Mononuclear cell (primary cell): ENCODE results near the gene CANT1. TPM values are rescaled to one million over a fixed set of nuclear protein-coding genes. Genes with fewer than 3 reads are reported as not detected.

Experiments used
- H3K27me3 ChIP-seq: 2 replicates; pipeline ENCODE4 v1.6.0; 2011; ENCODE audit warnings: low read length, control low read depth; ENCODE audit not compliant: insufficient read depth
- H3K4me1 ChIP-seq: 2 replicates; pipeline ENCODE4 v1.5.1; 2011; ENCODE audit warnings: mild to moderate bottlenecking, low read length, control low read depth; ENCODE audit not compliant: insufficient read depth
- H3K4me3 ChIP-seq: 2 replicates; pipeline ENCODE4 v1.5.1; 2011; ENCODE audit warnings: mild to moderate bottlenecking, low read length, moderate library complexity
- H3K9me3 ChIP-seq: 2 replicates; pipeline ENCODE4 v1.5.1; 2011; ENCODE audit warnings: low read depth, mild to moderate bottlenecking, control low read depth, low read length
- total RNA-seq: library from RNA; depleted of rRNA; stranded (reverse); fragments of >200 nt; gene quantifications from one replicate; pipeline ENCODE4 v1.2.3, GENCODE V29; 2012

Gene CANT1
- total RNA-seq, 1 donor, result 28.1 TPM

DNA sequence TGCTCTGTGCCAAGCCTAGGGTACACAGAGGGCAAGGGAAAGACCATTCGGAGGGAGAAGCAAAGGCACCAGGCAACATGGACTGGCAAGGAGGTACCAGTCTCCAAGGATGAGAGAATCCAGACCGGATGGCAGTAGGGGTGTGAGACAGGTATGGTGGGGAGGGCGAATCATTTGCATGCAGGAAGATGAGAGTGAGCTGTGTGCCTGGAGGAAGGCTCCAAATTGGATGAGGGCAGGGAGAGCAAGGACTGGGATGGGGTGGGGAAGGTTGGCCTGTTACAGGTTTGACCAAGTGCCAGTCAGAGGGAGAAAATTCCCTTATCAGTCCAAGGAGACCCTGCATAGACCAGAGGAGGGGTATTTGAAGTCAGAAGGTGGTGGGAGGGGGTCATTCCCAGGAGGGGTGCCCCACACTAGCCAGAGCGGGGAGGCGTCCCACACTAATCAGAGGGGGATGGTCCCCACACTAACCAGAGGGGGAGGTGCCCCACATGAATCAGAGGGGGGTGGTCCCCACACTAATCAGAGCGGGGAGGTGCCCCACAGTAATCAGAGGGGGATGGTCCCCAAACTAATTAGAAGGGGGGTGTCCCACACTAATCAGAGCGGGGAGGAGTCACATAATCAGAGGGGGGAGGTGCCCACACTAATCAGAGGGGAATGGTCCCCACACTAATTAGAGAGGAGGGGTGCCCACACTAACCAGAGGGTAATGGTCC, 737 bp downstream of the CANT1 start:
- no peaks in the 10 kb centered on the region for H3K27me3 ChIP-seq
- H3K4me1 ChIP-seq, result peaks cover 47% of the 10 kb centered on the region
- no peaks in the 10 kb centered on the region for H3K9me3 ChIP-seq
- H3K4me3 ChIP-seq, result peak overlapping the region; percentile 88

GRCh38 chr17:79007504-79008381, 1.8 kb downstream of the CANT1 start:
- Histone ChIP-seq H3K9me3 (no peaks in the 10 kb centered on the region), H3K4me1 (peaks cover 47% of the 10 kb centered on the region), H3K27me3 (no peaks in the 10 kb centered on the region), H3K4me3 (no peak overlapping the region)

GRCh38 chr17:79006794-79007503, 2.6 kb downstream of the CANT1 start:
- no peaks in the 10 kb centered on the region for H3K9me3 ChIP-seq
- H3K4me1 ChIP-seq, result peaks cover 47% of the 10 kb centered on the region
- no peak overlapping the region for H3K4me3 ChIP-seq
- H3K27me3 ChIP-seq, result no peaks in the 10 kb centered on the region

- Histone ChIP-seq H3K4me1 (peaks cover 47% of the 10 kb centered on the region), H3K27me3 (no peaks in the 10 kb centered on the region), H3K4me3 (no peak overlapping the region), H3K9me3 (no peaks in the 10 kb centered on the region)
These were observed 3.5 kb downstream of the CANT1 start for GRCh38 chr17:79006046-79006445.

GRCh38 chr17:79005063-79005861, 4.3 kb downstream of the CANT1 start:
- H3K4me1 ChIP-seq, result peaks cover 45% of the 10 kb centered on the region
- H3K4me3 ChIP-seq, result no peak overlapping the region
- H3K9me3 ChIP-seq, result no peaks in the 10 kb centered on the region
- no peaks in the 10 kb centered on the region for H3K27me3 ChIP-seq

- Histone ChIP-seq H3K4me3 (no peak overlapping the region), H3K9me3 (no peaks in the 10 kb centered on the region), H3K27me3 (no peaks in the 10 kb centered on the region), H3K4me1 (peaks cover 38% of the 10 kb centered on the region)
These were observed 5.7 kb downstream of the CANT1 start for GRCh38 chr17:79003661-79004411.

DNA sequence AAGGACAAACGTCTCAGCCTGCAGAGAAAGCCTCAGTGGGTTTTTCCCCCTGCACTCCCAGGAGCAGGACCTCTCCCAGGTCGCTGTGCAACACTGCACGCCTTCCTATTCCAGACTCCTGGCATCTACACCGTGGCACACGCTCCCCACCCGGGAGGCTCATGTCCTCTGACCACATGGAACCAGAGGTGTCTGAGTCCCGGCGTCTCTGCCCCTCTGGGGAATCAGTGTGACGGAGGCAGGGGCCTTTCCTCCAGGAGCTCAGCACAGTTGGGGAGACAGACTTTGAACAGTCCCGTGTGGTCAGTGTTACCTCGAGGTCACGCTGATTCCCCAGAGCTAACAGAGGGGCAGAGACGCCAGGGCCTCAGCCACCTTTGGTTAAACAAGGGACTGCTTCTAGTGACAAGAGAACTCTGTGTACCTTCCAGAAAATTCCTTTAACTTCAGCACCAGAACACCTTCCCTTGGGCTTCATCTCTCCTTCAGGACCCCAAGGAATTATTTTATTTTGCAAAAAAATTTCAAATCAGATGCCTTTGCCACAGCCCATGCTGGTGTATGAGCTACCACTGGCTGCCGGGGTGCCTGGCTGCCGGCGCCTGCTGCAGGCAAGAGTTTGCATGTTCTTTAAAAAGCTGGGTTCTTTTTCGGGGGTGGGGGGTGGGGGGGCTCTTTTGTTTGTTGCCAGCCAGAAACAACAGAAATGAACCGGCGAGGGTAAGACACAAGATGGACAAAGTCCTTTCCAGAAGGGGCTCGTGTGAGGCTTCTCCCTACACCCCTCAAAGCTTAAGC, 6.6 kb downstream of the CANT1 start:
- Histone ChIP-seq H3K4me1 (peaks cover 30% of the 10 kb centered on the region), H3K4me3 (no peak overlapping the region), H3K27me3 (no peaks in the 10 kb centered on the region), H3K9me3 (no peaks in the 10 kb centered on the region)

DNA sequence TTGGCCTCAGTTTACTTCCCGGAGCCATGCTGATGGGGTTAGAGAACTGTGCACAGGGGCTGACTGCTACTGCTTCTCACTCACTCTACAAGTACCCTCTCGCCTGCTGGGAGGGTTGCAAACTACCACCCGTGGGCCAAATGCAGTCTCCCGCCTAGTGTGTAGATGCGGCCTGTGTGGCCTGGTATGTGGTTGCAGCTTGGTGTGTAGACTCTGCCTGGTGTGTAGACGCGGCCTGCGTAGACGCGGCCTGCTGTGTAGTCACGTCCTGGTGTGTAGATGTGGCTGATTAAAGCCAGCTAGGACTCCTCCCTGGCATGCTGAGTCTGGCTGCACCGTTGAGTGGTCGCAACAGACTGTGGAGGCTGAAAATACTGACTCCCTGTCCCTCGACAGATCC, 7.3 kb downstream of the CANT1 start:
- Histone ChIP-seq H3K4me3 (no peak overlapping the region), H3K27me3 (no peaks in the 10 kb centered on the region), H3K9me3 (no peaks in the 10 kb centered on the region), H3K4me1 (peaks cover 23% of the 10 kb centered on the region)

DNA sequence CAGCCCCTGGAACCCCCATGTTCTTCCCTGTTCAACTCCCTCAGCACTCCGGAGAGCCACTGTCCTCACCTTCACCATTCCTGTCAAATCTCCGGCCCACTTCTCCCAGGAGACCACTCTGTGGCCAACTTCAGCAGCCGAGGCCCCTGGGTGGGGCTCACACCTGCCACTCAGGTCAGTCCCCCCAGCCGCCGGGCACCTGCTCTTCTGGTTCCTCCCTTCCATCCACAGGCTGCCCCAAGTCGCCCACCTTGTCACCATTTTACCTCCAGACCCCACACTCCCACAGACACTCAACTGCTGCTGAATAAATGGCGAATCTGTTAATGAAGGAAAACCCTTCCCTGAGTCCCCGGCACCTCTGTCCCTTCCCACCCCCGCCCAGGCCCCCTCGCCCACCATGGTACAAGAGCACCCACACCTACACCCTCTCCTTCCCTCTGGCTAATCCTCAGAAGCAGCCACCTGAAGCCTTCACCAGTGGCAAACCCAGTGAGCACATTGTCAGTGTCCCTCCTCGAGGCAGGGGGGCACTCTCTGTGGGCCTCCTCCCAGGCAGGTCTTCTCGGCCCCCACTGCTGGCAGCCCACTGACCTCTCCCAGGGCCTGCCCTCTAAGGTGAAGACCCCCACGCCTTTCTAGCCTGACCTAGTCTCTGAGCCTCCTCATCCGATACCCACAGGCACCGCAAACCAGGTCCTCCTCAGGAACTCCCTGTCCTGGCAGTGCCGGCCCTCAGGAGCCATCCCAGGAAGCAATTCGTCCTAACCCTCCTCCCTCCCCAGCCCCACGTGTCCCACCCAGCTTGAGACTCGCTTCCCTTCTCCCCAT, 8.2 kb downstream of the CANT1 start:
- H3K9me3 ChIP-seq, result no peaks in the 10 kb centered on the region
- peaks cover 14% of the 10 kb centered on the region for H3K4me1 ChIP-seq
- H3K4me3 ChIP-seq, result no peak overlapping the region
- no peaks in the 10 kb centered on the region for H3K27me3 ChIP-seq

DNA sequence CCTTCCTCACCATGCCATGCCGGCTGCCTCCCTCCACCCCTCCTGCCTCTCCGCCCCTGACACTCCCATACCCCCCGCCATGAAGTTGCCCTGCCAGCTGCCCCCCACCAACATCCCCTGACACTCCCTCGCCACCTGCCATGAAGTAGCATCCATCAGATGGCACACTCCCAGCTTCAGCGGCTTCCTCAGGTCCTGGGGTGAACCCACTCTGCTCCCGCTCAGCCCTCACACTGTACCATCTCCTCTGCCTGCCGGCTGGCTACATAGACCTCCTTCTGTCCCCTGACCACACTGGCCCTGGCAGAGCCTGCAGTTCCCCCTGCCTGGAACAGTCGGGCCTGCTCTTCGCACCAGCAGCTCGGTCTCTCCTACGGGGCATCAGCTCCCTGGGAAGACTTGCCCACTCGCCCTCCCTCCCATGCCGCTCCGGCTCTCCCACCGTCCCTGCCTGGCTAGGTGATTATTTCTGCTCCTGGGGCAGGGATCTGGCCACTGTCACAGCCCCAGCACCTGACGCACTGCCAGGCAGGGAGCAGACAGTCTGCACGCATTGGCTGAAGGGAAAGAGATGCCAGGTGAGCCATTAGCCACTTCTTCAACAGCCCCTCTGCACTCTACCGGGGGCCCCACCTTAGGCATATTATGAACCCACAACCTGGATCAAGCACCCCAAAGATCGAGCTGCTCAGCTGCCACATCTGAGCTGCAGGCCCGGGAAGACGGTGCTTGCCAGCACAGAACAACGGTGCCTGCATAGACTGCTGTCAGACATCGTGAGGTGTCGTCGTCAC, 9.0 kb downstream of the CANT1 start:
- Histone ChIP-seq H3K27me3 (no peaks in the 10 kb centered on the region), H3K9me3 (no peaks in the 10 kb centered on the region), H3K4me3 (no peak overlapping the region), H3K4me1 (peaks cover 6% of the 10 kb centered on the region)

GRCh38 chr17:78999947-79000395, 9.6 kb downstream of the CANT1 start:
- no peaks in the 10 kb centered on the region for H3K27me3 ChIP-seq
- H3K4me1 ChIP-seq, result no peaks in the 10 kb centered on the region
- no peak overlapping the region for H3K4me3 ChIP-seq
- H3K9me3 ChIP-seq, result no peaks in the 10 kb centered on the region

- Histone ChIP-seq H3K9me3 (no peaks in the 10 kb centered on the region), H3K4me3 (no peak overlapping the region), H3K4me1 (no peaks in the 10 kb centered on the region), H3K27me3 (no peaks in the 10 kb centered on the region)
These were observed 10.4 kb downstream of the CANT1 start for GRCh38 chr17:78999056-78999768.
